Measurements from ENCODE around the gene WDR7.
A peak's percentile ranks its signal among the peaks of the same experiment; 100 is the strongest.

The WDR7 gene

DNA sequence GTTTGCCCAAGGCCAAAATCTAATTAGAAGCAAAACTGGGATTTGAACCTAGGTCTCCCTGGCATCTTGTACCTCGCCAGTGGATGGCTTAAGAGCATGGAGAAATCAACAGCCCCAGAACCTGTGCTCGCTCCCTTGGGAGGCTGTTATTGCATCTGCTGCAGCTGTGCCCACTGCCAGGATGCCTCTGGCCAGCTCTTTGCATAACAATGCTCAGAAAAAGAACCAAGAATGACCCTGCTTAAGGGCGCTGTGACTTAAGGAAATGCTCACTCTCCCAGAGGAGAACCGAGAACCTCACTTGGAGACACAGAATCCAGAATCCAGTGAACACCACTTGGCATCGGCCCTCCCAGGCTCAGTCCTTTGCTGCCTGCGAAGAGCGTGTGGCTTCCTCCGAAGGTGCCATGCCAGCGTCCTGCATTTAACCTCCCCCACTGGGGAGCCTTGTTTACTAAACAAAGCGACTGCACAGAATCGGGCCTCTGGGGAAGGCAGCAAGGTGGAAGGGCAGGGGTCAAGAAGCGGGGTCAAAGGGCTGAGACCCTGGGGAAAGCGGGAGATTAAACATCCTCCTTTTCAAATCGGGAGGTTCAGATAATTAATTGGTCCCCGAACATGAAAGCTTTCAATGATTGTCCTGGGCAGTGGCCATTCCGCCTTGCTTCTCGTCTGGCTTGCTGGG lies 424.7 kb downstream of the WDR7 start:
- DNase-seq (ENCODE audit: low read depth): no peak
- H3K4me3 ChIP-seq (ENCODE audit: low read depth, low read length): no peak overlapping the region
- TF ChIP-seq, protein P1, sequence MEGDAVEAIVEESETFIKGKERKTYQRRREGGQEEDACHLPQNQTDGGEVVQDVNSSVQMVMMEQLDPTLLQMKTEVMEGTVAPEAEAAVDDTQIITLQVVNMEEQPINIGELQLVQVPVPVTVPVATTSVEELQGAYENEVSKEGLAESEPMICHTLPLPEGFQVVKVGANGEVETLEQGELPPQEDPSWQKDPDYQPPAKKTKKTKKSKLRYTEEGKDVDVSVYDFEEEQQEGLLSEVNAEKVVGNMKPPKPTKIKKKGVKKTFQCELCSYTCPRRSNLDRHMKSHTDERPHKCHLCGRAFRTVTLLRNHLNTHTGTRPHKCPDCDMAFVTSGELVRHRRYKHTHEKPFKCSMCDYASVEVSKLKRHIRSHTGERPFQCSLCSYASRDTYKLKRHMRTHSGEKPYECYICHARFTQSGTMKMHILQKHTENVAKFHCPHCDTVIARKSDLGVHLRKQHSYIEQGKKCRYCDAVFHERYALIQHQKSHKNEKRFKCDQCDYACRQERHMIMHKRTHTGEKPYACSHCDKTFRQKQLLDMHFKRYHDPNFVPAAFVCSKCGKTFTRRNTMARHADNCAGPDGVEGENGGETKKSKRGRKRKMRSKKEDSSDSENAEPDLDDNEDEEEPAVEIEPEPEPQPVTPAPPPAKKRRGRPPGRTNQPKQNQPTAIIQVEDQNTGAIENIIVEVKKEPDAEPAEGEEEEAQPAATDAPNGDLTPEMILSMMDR (IDR thresholded peaks at IDR 0.05; ENCODE audit: insufficient read depth, low read depth, low read length, missing control alignments): no peak

DNA sequence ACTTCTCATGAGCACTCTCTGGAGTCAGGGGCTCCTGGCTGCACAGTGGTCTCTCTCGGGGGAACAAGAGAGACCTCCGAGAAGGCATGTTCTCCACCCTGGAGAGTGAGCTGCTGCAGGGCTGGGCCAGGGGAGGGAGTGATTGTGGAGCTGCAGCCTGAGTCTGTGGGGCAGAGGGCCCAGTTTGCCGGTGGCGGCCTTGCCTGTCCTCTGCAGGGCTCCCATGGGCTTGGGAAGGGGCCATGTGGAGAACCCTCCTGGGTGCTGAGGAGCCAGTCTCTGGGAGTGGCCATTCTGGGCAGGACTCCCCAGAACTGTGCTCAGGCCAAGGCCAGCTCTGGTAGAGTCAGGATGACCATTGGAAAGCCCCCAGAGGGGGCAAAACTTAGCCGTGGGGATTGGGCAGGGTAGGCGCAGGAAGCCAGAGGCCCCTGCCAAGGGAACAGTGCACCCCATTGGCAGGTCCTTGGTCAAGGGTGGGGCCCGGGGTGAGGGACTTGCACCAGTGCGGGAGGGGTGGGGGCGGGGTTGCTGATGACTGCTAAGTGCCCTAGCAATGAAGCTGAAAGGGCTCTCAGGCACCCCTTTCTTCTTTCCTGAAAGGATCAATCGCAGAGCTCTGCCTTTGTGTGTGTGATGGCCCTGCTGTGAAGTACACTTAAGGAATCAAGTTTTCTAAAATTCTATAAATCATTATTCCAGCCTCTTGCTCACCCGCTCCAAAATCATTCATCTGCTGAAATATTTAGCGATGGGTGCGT lies 426.0 kb downstream of the WDR7 start:
- DNase-seq (ENCODE audit: low read depth): peak; percentile 21
- TF ChIP-seq, protein P1 (IDR thresholded peaks at IDR 0.05; ENCODE audit: insufficient read depth, low read depth, low read length, missing control alignments): no peak
- no peak overlapping the region for H3K4me3 ChIP-seq (ENCODE audit: low read depth, low read length)

DNA sequence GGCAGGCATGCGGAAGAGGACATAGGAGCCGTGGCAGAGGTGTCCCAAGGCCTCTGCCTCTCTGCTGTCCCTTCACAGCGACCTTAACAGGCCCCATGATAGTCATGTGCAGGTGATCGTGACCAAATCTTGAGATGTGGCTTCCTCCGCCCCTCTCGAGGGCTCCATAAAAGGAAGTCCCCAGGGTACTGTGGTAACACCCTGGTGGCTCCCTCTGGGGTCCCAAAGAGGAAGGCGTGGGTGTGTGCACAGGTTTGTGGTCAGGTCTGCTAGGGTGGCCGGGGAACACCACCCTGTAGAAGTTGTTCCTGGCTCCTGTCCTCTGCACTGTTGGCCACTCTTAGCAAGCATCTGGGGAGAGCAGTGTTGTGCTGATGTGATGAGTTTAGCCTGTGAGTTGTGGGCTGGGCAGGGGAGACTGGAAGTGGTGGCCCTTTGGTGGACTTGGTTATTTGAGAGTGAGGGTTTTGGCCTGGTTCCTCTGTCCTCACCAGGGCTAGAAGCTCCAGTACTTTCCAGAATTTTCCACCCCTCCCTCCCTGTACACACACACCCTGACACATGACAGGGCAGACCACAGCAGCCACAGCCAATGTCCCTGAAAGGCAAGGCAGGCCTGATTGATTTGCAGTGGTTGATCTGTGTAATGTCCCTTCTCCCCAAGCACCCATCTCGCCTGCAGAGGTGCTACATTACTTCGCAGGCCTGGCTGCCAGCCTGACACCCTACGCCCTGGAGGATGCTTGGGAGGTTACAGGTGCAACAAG lies 426.8 kb downstream of the WDR7 start:
- peak; percentile 93 for DNase-seq (ENCODE audit: low read depth)
- no peak overlapping the region for H3K4me3 ChIP-seq (ENCODE audit: low read depth, low read length)
- TF ChIP-seq, protein P1 (IDR thresholded peaks at IDR 0.05; ENCODE audit: insufficient read depth, low read depth, low read length, missing control alignments): no peak

DNA sequence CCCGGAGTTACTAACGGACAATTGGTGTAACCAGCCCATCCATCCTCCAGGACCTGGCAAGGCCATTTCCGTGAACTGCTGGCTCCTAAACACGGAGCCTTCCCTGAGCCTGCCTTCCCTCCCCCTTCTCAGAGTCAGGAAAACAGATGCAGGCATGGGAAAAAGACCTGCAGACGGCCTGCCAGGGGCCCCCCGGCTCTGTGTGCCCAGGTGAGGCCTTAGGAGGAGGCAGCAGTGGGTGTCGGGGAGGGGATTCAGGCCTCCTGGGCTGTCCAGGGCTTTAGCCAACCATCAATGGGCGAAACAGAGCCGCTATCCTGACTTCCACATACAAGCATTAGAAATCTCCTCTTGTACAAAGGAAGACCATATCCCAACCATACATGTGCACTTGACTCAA lies 427.5 kb downstream of the WDR7 start:
- DNase-seq (ENCODE audit: low read depth): no peak
- TF ChIP-seq, protein P1 (IDR thresholded peaks at IDR 0.05; ENCODE audit: insufficient read depth, low read depth, low read length, missing control alignments): no peak
- no peak overlapping the region for H3K4me3 ChIP-seq (ENCODE audit: low read depth, low read length)

DNA sequence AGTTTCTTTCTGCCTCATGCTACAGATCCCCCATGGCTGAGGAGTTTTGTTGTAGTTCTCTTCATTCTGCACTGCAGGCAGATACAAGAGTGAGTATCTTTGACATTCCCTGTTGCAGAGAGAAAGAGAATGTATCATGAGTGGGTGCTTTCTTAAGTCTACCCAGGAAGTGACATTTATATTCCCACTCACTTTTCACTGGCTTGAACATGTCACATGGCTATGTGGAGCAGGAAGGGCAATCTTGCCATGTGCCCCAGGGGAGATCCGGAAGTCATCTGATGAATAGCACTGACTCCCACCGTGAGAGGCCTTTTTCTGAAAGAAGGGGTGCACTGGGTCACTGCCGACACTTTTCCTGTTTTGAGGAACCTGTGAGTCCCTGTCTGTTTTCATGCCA lies 429.3 kb downstream of the WDR7 start:
- no peak for DNase-seq (ENCODE audit: low read depth)
- H3K4me3 ChIP-seq (ENCODE audit: low read depth, low read length): no peak overlapping the region
- TF ChIP-seq, protein P1 (IDR thresholded peaks at IDR 0.05; ENCODE audit: insufficient read depth, low read depth, low read length, missing control alignments): no peak

DNA sequence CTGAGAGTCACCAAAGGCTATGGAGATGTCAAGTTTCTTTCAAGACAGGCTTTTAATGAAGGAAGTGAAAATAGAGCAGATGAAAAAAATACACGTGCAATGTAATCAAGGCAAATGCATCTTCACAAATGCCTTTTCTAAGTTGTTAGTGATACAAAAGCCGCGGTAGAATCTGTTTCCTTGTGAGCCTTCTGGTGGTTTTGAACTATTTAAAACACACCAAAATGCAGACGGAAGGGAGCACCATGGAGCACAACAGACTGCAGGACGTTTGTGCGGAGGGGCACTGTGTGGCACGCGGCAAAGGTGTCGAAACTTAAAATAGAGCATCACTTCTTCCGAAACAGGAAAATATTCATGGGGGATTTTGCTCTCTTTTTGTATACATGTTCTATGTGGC lies 430.7 kb downstream of the WDR7 start:
- TF ChIP-seq, protein P1 (IDR thresholded peaks at IDR 0.05; ENCODE audit: insufficient read depth, low read depth, low read length, missing control alignments): no peak
- H3K4me3 ChIP-seq (ENCODE audit: low read depth, low read length): no peak overlapping the region
- no peak for DNase-seq (ENCODE audit: low read depth)
